Activated CD8-positive, alpha-beta memory T cell treated with anti-CD3 and anti-CD28 coated beads for 36 hours (primary cell): Measurements from ENCODE around the gene PGLYRP2. TPM values are rescaled to one million over a fixed set of nuclear protein-coding genes. Genes with fewer than 3 reads are reported as not detected.

Source experiments
- CTCF ChIA-PET: fragments of 350-600 bp; sonication (Branson Sonifier 250); formaldehyde crosslinking; loops from one replicate; lab custom pipeline; 2021; ENCODE audit warnings: antibody characterized with exemption; lab: Charles Lee
- POLR2A ChIA-PET: fragments of 350-600 bp; sonication (Branson Sonifier 250); formaldehyde crosslinking; loops from one replicate; lab custom pipeline; 2021; ENCODE audit warnings: antibody characterized with exemption; lab: Charles Lee
- total RNA-seq, 2 experiments: library from RNA; stranded (reverse); gene quantifications; one replicate each; pipeline ENCODE4 v1.2.3, GENCODE V29; 2021

Gene PGLYRP2
- total RNA-seq, 2 experiments from 2014 or later, result not detected

- ChIA-PET POLR2A (interaction anchor here (0.6 to 2.4 kb wide), 6 partner anchors 13 to 91 kb away, joined by 4 to 15 read pairs (median 8); partner anchors contain the start of genes AKAP8 and AKAP8L), CTCF (interaction anchor here (1.1 to 2.5 kb wide), 2 partner anchors 35 to 46 kb away, joined by 3 to 18 read pairs; partner anchors contain the start of gene AKAP8L)
These were observed 14.6 kb downstream of the PGLYRP2 start, which contains the start of gene RASAL3 for GRCh38 chr19:15464394-15465385. Gene RASAL3, minus strand, starts transcription at chr19:15464544. Its CDS starts 186 bp downstream, at chr19:15464358.

GRCh38 chr19:15463861-15464371, 15.4 kb downstream of the PGLYRP2 start:
- ChIA-PET POLR2A (interaction anchor here (1.5 to 2.4 kb wide), 6 partner anchors 12 to 91 kb away, joined by 4 to 10 read pairs (median 6); partner anchors contain the start of genes AKAP8, AKAP8L and WIZ), CTCF (interaction anchor here (1.0 to 2.5 kb wide), 7 partner anchors 9 to 92 kb away, joined by 3 to 18 read pairs (median 4); partner anchors contain the start of gene AKAP8L)

- ChIA-PET POLR2A (interaction anchor here (1.2 kb wide), 1 partner anchor 10 kb away, joined by 6 read pairs; no protein-coding TSS in a partner anchor), CTCF (interaction anchor here (1.0 kb wide), 1 partner anchor 15 kb away, joined by 4 read pairs; no protein-coding TSS in a partner anchor)
These were observed 17.6 kb downstream of the PGLYRP2 start for GRCh38 chr19:15461694-15462093.

GRCh38 chr19:15457701-15458484, 21.4 kb downstream of the PGLYRP2 start:
- CTCF ChIA-PET, result no interaction called here
- POLR2A ChIA-PET, result interaction anchor here (0.7 kb wide), 1 partner anchor 9 kb away, joined by 3 read pairs; no protein-coding TSS in a partner anchor

GRCh38 chr19:15456871-15457700, 22.2 kb downstream of the PGLYRP2 start:
- ChIA-PET CTCF (interaction anchor here (1.2 kb wide), 1 partner anchor 12 kb away, joined by 3 read pairs; no protein-coding TSS in a partner anchor), POLR2A (no interaction called here)

- POLR2A ChIA-PET, result no interaction called here
- CTCF ChIA-PET, result interaction anchor here (0.5 to 1.2 kb wide), 2 partner anchors 13 to 65 kb away, joined by 3 read pairs; no protein-coding TSS in a partner anchor
These were observed 22.9 kb downstream of the PGLYRP2 start for GRCh38 chr19:15456441-15456840.

GRCh38 chr19:15455996-15456395, 23.3 kb downstream of the PGLYRP2 start:
- ChIA-PET POLR2A (no interaction called here), CTCF (interaction anchor here (0.5 to 1.2 kb wide), 2 partner anchors 13 to 65 kb away, joined by 3 read pairs; no protein-coding TSS in a partner anchor)

- ChIA-PET CTCF (interaction anchor here (1.1 kb wide), 1 partner anchor 9 kb away, joined by 3 read pairs; no protein-coding TSS in a partner anchor), POLR2A (no interaction called here)
These were observed 25.1 kb downstream of the PGLYRP2 start for GRCh38 chr19:15453906-15454860.

- ChIA-PET POLR2A (no interaction called here), CTCF (no interaction called here)
These were observed 26.2 kb downstream of the PGLYRP2 start for GRCh38 chr19:15453091-15453578.

- CTCF ChIA-PET, result interaction anchor here (0.8 to 1.7 kb wide), 3 partner anchors 11 to 103 kb away, joined by 3 to 6 read pairs (median 5); partner anchors contain the start of gene AKAP8L
- POLR2A ChIA-PET, result interaction anchor here (1.3 to 2.3 kb wide), 2 partner anchors 9 to 11 kb away, joined by 6 read pairs; partner anchors contain the start of gene RASAL3
These were observed 26.9 kb downstream of the PGLYRP2 start for GRCh38 chr19:15452111-15453047.

- CTCF ChIA-PET, result interaction anchor here (0.5 to 0.6 kb wide), 2 partner anchors 9 to 16 kb away, joined by 3 read pairs; no protein-coding TSS in a partner anchor
- POLR2A ChIA-PET, result interaction anchor here (1.2 to 2.3 kb wide), 2 partner anchors 10 to 13 kb away, joined by 4 to 6 read pairs; no protein-coding TSS in a partner anchor
These were observed 28.8 kb downstream of the PGLYRP2 start for GRCh38 chr19:15450528-15450890.

- ChIA-PET CTCF (interaction anchor here (0.6 kb wide), 1 partner anchor 10 kb away, joined by 3 read pairs; no protein-coding TSS in a partner anchor), POLR2A (interaction anchor here (1.2 to 1.9 kb wide), 2 partner anchors 14 to 101 kb away, joined by 4 to 6 read pairs; no protein-coding TSS in a partner anchor)
These were observed 29.4 kb downstream of the PGLYRP2 start, which contains the start of gene WIZ for GRCh38 chr19:15449620-15450527. Gene WIZ, minus strand, starts transcription at chr19:15449956. Its CDS starts 1,649 bp downstream, at chr19:15448307.

GRCh38 chr19:15448778-15449619, 30.3 kb downstream of the PGLYRP2 start:
- ChIA-PET CTCF (interaction anchor here (1.0 kb wide), 1 partner anchor 30 kb away, joined by 3 read pairs; the partner anchor contains the start of gene AKAP8L), POLR2A (interaction anchor here (0.6 to 1.9 kb wide), 2 partner anchors 9 to 102 kb away, joined by 3 to 6 read pairs; no protein-coding TSS in a partner anchor)
